CD4-positive, alpha-beta T cell treated with Interleukin-2 at 100 ng/mL for 4 hours (primary cell): ENCODE results near the gene CPLANE2.
A peak's percentile ranks its signal among the peaks of the same experiment; 100 is the strongest.
"Not testable (repeated sequence)": the region's sequence is repeated elsewhere in the genome, so short reads cannot be mapped to it uniquely, and the experiment has no call there.

ENCODE experiments used
- DNase-seq: peaks from one replicate; pipeline ENCODE4 v3.0.0-alpha.2; 2020; ENCODE audit warnings: low spot score

The CPLANE2 gene, protein sequence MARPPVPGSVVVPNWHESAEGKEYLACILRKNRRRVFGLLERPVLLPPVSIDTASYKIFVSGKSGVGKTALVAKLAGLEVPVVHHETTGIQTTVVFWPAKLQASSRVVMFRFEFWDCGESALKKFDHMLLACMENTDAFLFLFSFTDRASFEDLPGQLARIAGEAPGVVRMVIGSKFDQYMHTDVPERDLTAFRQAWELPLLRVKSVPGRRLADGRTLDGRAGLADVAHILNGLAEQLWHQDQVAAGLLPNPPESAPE

DNA sequence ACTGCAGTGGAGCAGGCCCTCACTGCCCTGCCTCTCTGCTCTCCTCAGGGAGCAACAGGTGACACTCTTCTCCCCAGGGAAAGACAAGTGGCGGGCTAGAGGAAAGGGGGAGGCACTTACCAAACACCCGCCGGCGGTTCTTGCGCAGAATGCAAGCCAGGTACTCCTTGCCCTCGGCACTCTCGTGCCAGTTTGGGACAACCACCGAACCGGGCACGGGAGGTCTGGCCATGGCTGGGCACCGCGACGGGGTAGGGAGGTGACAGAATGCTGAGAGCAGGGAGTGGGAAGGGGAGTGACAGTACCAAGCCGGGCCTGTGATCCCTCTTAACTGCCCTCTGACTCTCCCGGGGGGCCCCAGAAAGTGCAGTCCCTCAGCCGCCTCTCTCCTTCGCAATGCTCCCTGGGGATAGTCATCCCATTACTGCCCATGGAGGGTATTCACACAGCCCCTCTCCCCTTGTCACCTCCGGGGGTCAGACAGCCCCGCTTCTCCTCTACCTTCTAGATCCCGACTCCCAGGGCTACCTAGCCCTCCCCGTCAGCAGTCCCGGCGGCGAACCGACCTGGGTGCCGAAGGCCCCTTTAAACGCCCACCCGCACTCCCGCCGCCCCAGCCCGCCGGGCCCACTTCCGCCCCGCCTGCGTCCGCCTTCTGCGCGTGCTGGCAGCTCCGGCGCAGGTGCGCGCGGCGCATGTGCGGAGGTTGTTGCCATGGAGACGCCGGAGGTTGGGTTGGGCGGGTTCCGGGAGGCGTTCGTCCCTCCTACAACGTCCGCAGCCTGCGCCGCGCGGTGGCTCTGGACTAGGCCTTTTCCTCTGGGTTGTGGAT, at the start of gene CPLANE2:
TSS of gene CPLANE2 (minus strand) at position 673 of the 832 bp plus-strand sequence. CDS start at position 232, 441 bp downstream.
- DNase-seq: peak; percentile 96

DNA sequence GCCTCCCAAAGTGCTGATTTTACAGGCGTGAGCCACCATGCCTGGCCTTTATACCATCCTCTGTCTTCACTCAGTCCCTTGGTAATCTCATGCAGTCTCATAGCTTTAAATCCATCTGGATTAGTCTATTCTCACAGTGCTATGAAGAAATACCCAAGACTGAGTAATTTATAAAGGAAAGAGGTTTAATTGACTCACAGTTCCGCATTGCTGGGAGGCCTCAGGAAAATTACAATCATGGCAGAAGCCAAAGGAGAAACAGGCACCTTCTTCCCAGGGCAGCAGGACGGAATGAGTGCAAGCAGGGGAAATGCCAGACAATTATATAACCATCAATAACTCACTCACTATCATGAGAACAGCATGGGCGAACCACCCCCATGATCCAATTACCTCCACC, 49.1 kb upstream of the CPLANE2 start:
- DNase-seq: no peak

DNA sequence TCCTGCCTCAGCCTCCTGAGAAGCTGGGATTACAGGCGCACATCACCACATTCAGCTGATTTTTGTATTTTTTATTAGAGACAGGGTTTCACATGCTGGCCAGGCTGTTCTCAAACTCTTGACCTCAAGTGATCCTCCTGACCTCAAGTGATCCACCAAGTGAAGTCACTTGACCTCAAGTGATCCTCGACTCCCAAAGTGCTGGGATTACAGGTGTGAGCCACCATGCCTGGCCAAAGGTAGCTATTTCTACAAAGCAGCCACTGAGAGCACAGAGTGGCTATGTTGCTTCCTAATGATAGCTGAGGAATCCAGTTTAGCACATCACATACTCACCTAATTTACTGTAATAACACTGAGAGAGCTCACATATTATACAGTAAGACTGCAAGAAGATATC, 44.8 kb upstream of the CPLANE2 start:
- DNase-seq: no peak

DNA sequence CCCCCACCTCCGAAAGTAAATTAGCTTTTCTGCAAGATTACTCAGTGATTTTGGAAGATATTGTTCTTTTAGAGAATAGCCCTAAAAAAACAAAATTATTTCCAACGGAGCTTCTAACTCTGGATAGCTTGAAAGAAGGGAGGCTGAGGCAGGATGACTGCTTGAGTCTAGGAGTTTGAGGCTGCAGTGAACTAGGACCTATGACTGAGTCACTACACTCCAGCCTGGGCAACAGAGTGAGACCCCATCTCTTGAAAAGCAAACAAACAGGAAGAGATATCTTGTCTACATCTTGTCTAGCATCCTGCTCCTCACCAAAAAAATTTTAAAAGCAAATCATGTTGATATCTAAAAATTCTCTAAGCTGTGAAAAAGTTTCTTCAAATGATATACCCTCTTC, 42.2 kb upstream of the CPLANE2 start:
- no peak for DNase-seq

DNA sequence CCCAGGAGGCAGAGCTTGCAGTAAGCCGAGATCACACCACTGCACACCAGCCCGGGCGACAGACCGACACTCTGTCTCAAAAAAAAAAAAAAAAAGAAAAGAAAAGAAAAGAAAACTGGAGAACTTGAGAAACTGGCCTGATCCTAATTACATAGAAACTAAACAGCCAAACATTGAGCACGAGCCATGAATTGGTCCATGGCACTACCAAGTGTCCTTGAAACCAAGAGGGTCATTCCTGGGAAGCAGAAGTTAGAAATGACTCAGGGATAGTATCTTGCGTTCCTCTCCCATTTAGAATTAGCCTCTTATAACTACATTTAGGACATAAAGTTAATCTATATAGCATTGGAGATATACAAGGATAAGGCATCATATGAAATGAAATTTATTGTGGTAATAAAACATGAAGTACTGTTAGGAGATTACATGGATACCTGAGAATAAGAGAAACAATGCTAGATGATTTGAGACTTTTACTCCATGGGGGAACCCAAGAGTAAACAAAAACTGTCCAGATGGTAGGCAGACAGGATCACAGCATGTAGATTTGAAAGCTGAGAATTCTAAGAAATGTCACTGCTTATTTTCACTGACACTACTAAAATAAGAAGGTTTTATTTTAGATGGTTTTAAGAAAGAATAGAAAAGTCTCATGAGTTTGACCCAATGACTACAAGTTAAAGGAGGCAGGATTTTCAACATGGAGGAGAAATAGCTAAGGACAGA, 39.5 kb upstream of the CPLANE2 start:
- DNase-seq: no peak

DNA sequence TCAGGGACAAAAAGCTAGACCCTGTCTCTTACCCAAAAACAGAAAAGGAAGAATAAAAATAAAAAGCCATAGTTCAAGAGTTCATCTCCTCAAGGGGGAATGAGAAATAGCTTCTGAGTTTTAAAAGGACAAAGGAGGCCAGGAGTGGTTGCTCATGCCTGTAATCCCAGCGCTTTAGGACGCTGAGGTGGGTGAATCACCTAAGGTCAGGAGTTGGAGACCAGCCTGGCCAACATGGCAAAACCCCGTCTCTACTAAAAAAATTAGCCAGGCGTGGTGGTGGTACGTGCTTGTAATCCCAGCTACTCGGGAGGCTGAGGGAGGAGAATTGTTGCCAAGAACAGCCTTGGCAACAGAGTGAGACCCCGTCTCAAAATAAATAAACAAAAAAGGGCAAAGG, 38.6 kb upstream of the CPLANE2 start:
- DNase-seq: no peak

DNA sequence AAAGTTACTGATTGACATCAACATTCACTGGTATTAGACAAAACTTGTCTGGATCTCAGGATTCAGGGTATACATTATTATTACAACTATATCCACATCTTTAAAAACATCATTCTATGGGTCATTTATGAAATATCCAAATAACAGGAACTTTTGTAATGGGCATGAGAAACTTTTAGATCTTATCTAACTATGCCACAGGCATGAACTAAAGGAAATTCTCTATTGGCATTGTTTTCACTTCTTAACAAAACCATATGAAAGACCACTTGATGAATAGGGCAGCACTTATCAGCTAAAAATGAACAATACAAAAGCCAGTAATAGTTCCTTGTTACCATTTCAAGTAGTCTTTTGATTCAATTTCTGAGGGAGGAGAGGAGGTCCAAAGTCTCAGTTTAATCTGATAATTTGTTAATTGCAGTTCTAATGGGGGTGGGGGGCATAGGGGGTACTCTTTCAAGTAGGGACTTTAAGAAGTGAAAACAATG, 30.8 kb upstream of the CPLANE2 start:
- no peak for DNase-seq

DNA sequence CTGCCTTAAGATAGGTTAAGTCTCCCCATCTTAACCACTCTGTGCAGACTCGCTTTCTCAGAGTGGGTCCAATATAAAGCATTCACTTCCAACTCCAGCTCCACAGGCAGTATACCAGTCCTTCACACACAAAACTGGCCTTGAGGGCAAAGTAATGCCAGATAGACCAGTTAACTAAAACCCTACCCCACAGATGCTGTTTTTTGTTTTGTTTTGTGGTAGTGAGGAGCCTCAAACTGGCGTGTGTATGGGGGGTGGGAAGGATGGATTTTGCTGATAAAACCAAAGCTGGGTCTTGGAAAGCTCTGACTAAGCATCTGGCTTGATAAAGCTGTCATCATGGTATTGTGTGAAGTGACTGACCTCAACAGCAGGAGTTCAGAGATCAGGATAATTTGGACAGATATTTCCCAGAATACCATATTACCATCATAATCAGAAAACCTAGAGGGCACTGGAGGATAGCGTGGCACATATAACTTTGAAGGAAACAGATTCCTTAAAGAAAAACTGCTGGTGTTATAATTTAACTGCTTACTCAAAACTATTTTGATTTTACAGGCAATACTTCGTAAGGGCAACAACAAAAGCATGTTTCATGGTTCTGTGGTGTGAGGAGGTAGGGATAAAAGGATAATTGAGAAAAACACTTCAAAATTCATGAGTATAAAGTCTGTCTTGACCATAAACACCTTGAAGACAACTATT, 29.6 kb upstream of the CPLANE2 start:
- no peak for DNase-seq

DNA sequence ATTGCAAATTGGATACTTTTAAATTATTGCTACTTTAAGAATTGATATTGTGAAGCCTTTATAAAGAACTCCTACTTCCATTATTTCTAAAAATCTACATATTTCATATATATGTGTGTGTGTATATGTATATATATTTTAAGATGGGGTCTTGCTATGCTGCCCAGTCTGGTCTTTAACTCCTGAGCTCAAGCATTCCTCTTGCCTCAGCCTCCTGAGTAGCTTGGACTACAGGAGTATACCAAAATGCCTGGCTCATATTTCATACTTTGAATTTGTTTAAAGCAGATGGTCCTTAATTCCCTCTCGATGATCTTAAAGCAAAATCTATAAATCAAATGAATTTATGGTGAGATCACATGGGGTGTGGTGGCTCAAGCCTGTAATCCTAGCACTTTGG, 25.1 kb upstream of the CPLANE2 start:
- DNase-seq: no peak

DNA sequence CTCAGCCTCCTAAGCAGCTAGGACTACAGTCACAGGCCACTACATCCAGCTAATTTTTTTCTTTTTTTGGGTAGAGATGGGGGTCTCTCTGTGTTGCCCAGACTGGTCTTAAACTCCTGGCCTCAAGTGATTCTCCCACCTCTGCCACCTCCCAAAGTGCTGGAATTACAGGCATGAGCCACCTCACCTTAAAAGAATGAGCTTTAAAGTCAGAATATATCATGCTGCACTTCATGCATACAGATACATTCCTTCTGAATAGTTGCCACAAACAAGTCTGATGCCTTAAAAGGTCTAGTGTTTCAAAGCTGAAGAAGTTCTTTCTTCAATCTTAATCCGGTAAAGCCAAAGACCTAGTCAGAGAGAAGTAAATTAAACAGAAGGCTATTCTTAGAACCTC, 23.8 kb upstream of the CPLANE2 start:
- no peak for DNase-seq

DNA sequence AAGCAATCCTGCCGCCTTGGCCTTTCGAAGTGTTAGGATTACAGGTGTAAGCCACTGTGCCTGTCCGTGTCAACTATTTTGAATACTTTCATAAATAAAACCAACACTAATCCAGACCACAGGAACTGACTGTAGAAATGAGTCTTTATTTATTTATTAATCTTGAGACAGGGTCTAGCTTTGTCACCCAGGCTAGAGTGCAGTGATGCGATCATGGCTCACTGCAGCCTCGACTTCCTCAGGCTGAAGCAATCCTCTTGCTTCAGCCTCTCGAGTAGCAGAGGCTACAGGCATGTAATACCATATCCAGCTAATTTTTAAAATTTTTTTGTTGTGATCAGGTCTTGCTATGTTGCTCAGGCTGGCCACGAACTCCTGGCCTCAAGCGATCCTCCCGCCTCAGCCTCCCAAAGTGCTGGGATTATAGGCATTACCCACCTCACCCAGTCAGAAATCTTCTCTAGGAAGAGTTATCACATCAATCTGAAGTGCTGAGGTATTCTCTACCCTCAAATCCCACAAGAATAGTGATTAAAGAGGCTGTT, 21.7 kb upstream of the CPLANE2 start:
- DNase-seq: no peak

DNA sequence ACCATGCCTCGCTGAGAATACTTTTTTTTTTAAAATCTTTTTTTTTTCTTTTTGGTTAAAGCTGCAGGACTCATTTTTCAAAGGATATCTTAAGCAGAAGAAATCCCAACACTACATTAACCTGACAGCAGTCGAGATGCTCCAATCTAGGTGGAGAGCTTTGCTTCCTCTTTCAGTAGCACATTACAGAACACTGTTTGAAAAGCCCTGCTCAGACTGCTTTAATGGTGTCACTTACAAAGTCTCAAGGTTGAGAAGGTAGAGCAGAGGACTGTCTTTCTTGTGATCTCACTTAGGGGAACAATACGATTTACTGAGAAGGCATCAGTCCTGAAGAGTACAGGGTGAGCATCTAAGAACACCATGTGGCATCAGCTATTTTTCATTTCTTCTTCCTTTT, 21.0 kb upstream of the CPLANE2 start:
- no peak for DNase-seq

DNA sequence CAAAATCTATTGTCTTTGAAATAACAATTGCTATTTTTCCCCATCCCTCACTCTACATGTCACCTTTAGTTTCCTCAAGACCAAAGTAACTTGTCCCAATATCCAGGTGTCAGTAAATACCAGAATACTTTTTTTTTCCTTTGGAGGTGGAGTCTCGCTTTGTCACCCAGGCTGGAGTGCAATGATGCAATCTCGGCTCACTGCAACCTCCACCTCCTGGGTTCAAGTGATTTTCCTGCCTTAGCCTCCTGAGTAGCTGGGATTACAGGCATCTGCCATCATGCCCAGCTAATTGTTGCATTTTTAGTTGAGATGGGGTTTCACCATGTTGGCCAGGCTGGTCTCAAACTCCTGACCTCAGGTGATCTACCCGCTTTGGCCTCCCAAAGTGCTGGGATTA, 20.6 kb upstream of the CPLANE2 start:
- DNase-seq: not testable (repeated sequence)

DNA sequence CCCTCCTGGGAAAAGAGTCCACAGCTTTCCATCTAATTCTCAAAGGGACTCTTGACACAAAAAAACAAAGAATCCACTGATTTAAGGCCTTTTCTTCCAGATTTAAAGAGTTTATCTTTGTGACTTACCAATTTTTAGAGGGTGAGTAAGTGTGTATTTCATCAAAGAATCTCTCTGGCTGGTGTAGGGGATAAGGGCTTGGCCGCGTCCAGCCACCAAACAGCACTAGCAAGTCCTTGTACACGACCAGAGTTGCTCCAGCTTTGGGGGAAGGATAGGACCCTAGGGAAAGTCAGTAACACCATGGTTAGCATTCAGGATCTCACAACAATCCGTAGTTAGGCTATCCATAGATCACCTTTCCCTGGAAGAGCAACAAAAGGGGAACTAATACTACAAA, 19.5 kb upstream of the CPLANE2 start:
- DNase-seq: no peak

DNA sequence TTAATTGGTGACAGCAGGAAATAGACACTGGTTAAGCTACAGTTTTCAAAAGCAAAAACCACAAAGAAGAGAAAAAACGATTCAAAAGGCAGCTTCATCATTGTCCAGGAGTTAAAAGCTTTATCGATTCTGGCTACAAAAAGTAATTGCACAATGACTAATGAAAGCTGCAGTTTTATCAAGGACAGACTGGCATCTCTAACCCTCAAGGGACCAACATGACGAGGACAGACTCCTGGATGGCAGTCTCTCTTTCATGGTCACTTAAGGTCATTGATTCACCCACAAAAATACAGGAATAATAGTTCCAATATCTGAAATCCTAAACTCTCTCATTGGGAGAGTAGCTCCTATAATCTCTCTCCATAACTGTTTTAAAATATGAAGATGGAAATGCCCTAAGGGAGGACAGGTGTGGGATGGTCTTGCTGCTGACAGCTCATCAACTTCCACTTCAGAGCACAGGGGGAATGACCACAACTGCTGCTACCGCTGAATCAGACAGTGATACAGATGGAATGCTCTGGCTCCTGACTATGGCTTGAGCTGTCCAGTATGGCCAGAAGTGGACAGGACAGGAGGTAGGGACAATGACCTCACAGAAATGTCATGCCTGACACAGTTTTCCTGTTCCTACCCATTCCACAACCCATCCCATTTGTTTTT, 17.4 kb upstream of the CPLANE2 start:
- no peak for DNase-seq

DNA sequence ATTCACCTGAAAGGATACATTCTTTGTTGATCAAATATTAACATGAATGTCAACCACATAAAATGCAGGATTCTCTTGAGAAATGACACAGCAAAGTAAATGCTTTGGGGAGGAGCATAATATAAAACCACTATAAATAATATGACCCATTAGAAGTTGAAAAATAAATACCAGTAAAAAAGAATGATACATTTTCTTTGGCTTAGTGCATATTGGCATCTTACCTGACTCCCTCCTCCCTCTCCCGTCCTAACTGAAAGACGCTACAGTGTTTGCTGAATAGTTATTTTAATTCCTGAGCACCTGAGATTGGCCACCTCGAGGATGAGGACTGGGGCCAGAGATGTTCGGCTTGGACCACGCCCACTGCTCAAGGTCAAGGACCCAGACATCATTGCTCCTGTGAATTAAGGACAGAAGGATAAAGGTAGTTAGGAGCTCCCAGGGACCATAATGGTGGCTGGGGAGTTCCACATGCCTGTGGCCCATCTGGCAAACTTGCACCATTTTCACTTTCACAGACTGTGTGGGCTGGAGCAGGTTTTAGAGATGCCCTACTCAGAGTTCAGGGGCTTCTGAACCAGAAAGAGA, 16.4 kb upstream of the CPLANE2 start:
- DNase-seq: no peak

DNA sequence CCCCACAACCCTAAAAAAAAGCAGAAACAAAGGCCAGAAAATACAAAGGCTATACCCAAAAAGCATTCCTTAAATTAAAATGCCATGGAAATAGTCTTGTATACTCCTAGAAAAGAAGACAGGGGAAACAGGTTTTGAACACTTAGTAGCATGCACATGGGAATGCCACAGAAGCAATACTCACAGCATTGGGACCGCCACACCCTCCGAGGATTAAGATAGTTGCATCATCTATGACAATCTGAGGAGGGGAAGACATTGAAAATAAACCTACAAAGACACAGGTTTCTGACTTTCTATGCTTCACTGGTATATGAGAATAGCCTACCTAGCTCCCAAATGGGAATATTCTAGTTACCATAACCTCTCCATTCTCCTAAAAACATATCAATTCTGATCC, 15.9 kb upstream of the CPLANE2 start:
- no peak for DNase-seq

DNA sequence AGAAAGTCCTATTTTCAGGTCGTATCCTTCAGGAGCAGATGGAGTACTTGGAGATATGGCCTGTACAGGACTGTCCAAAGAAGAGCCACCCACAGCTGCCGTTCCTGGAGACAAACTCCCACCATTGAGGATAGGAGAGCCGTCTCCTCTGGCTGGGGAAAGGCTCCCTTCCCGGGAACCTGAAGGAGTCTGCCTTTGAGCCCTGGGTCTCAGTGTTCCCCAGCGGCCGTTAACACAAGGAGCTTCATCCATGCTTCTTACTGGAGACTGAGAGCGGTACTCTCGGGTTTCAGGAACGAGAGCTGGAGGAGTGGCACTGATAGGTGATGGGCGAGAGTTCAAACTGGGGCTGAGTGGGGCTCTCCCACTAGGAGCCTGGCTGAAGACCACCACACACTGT, 14.4 kb upstream of the CPLANE2 start:
- DNase-seq: no peak

DNA sequence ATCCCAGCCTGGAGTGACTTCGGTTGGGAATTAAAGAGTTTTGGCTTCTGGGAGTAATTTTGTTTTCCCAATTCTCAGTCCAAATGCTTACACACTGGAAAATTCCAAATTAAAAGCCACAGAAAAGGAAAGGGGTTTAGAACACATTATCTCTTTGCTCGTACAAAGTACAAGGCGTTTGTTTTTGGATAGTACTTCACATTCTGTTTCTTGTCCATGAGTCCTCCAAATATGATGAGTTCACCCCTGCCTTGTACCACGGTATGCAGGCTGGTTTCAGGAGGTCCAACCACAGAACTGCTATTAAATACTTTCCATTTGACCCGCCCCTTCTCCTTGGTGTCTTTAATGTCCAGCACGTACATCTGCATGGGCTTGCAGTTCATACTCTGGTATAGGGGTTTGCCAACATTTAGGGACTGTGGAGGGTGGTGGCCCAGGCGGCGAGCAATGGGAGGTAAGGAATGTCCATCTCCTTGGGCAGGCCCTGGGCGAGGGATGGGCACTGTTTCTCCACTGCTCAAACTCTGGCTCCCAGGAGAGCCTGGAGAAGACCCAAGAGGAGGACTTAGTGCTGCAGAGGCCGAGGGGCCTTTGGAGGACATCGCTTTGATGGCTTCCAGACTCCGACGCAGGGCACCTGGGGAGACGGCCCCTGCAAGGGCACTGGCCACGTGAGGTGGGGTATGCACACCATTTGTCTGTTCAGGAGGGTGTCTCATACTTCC, 13.7 kb upstream of the CPLANE2 start:
- DNase-seq: no peak

DNA sequence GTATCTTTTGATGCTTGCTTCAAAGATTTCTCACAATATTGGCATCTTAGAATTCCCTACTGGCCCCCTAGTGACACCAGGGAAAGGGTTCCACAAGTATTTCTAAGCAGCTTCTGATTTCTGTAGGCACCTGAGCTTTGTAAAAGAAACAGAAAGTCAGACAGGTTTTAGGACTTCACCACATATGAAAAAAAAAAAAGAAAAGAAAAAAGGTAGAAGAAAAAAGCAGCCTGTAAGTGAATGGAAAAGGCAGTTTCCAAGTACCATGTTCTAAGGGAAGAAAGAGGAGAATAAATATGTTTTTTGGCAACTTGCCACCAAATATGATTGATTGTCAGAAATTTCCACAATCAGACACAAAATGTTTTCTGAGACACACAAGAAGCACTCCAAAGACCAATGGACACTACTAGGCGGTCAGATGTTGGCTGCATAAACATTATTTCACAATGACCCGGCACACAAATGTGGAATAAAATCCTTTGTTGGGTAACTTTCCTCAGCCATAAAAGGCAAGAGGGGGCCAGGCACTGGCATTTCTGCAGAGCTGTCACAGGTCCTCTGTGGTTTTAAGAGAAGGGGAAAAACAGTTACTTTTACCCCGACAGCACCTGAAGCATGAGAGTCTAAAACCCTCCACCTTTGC, 12.7 kb upstream of the CPLANE2 start:
- DNase-seq: no peak
